Fibroblast of skin of right biceps (primary cell): ENCODE results near the gene CADM2.

ENCODE experiments used
- DNase-seq: peaks from one replicate; pipeline ENCODE4 v3.0.0-alpha.2; 2013

Gene CADM2

GRCh38 chr3:86046436-86047136 lies 1087.8 kb downstream of the CADM2 start:
- DNase-seq: no peak

GRCh38 chr3:86047161-86047560 lies 1088.4 kb downstream of the CADM2 start:
- no peak for DNase-seq

- no peak for DNase-seq
These were observed 1092.3 kb downstream of the CADM2 start for GRCh38 chr3:86051058-86051457.

- DNase-seq: no peak
These were observed 1097.2 kb downstream of the CADM2 start for GRCh38 chr3:86056032-86056431.

- DNase-seq: no peak
These were observed 1098.2 kb downstream of the CADM2 start for GRCh38 chr3:86056962-86057361.

- DNase-seq: no peak
These were observed 1115.0 kb downstream of the CADM2 start for GRCh38 chr3:86073799-86074198.

GRCh38 chr3:86087160-86087871 lies 1128.5 kb downstream of the CADM2 start:
- DNase-seq: no peak

GRCh38 chr3:86104154-86104553 lies 1145.4 kb downstream of the CADM2 start:
- no peak for DNase-seq

- DNase-seq: no peak
These were observed 1150.6 kb downstream of the CADM2 start for GRCh38 chr3:86109434-86109833.
